H9 (cell line): Measurements from ENCODE around the gene PNLDC1. TPM values are rescaled to one million over a fixed set of nuclear protein-coding genes. Genes with fewer than 3 reads are reported as not detected.

Experiments used
- DNase-seq: peaks from one replicate; pipeline ENCODE4 v3.0.0-alpha.2; 2017
- H2AFZ ChIP-seq: one replicate; pipeline ENCODE4 v1.6.1; 2013; ENCODE audit warnings: mild to moderate bottlenecking, low read length, control low read depth, moderate library complexity
- H2AK5ac ChIP-seq: 2 replicates; pipeline ENCODE4 v1.6.1; 2013; ENCODE audit warnings: low read length, control low read depth, mixed read lengths; ENCODE audit not compliant: insufficient read length
- H2BK120ac ChIP-seq: one replicate; pipeline ENCODE4 v1.6.1; 2013; ENCODE audit warnings: low read depth, mild to moderate bottlenecking, low read length, control low read depth, inconsistent platforms; ENCODE audit not compliant: poor library complexity, severe bottlenecking
- H2BK12ac ChIP-seq: 2 replicates; pipeline ENCODE4 v1.6.1; 2013; ENCODE audit warnings: low read length, control low read depth, mixed read lengths, low read depth; ENCODE audit not compliant: insufficient read length
- H2BK15ac ChIP-seq: 2 replicates; pipeline ENCODE4 v1.6.1; 2013; ENCODE audit warnings: low read depth, low read length, control low read depth
- H2BK20ac ChIP-seq: one replicate; pipeline ENCODE4 v1.6.1; 2013; ENCODE audit warnings: low read depth, mild to moderate bottlenecking, low read length, control low read depth, inconsistent platforms; ENCODE audit not compliant: poor library complexity, severe bottlenecking
- H2BK5ac ChIP-seq: 2 replicates; pipeline ENCODE4 v1.6.1; 2013; ENCODE audit warnings: low read length, control low read depth, mixed read lengths; ENCODE audit not compliant: insufficient read length
- H3K14ac ChIP-seq: 2 replicates; pipeline ENCODE4 v1.6.1; 2013; ENCODE audit warnings: low read length, control low read depth; ENCODE audit not compliant: insufficient read depth
- H3K18ac ChIP-seq: 2 replicates; pipeline ENCODE4 v1.6.1; 2013; ENCODE audit warnings: low read depth, mild to moderate bottlenecking, mixed read lengths, low read length, control low read depth; ENCODE audit not compliant: insufficient read length
- H3K23ac ChIP-seq: 2 replicates; pipeline ENCODE4 v1.6.1; 2013; ENCODE audit warnings: low read length, control low read depth, mixed read lengths, low read depth; ENCODE audit not compliant: insufficient read length
- H3K23me2 ChIP-seq: 2 replicates; pipeline ENCODE4 v1.6.1; 2013; ENCODE audit warnings: low read depth, mild to moderate bottlenecking, mixed read lengths, low read length, control low read depth; ENCODE audit not compliant: insufficient read length, poor library complexity, severe bottlenecking
- H3K27ac ChIP-seq: 2 replicates; pipeline ENCODE4 v1.5.1; 2013; ENCODE audit warnings: low read length, control low read depth, mixed read lengths, low read depth; ENCODE audit not compliant: insufficient read length
- H3K27me3 ChIP-seq: 2 replicates; pipeline ENCODE4 v1.6.1; 2013; ENCODE audit warnings: low read length, control low read depth, inconsistent platforms; ENCODE audit not compliant: insufficient read depth
- H3K4ac ChIP-seq: 2 replicates; pipeline ENCODE4 v1.6.1; 2013; ENCODE audit warnings: low read depth, mild to moderate bottlenecking, control low read depth, inconsistent platforms, low read length, moderate library complexity
- H3K4me1 ChIP-seq: 2 replicates; pipeline ENCODE4 v1.6.1; 2013; ENCODE audit warnings: low read length, control low read depth, inconsistent platforms; ENCODE audit not compliant: insufficient read depth
- H3K4me2 ChIP-seq: 2 replicates; pipeline ENCODE4 v1.6.1; 2013; ENCODE audit warnings: low read length, control low read depth, mixed read lengths; ENCODE audit not compliant: insufficient read length, insufficient read depth
- H3K56ac ChIP-seq: 2 replicates; pipeline ENCODE4 v1.6.1; 2013; ENCODE audit warnings: low read depth, mild to moderate bottlenecking, mixed read lengths, low read length, control low read depth; ENCODE audit not compliant: insufficient read length
- H3K79me1 ChIP-seq: 2 replicates; pipeline ENCODE4 v1.6.1; 2013; ENCODE audit warnings: low read depth, mild to moderate bottlenecking, moderate library complexity, low read length, control low read depth, inconsistent platforms; ENCODE audit not compliant: insufficient read depth, poor library complexity, severe bottlenecking
- H3K79me2 ChIP-seq: 2 replicates; pipeline ENCODE4 v1.6.1; 2013; ENCODE audit warnings: low read length, control low read depth, inconsistent platforms; ENCODE audit not compliant: insufficient read depth
- H3K9ac ChIP-seq: 2 replicates; pipeline ENCODE4 v1.6.1; 2013; ENCODE audit warnings: low read length, control low read depth, mixed read lengths; ENCODE audit not compliant: insufficient read length; ENCODE audit errors: extremely low read depth
- H3K9me3 ChIP-seq: one replicate; pipeline ENCODE4 v1.6.1; 2013; ENCODE audit warnings: low read depth, low read length, inconsistent platforms; ENCODE audit not compliant: control insufficient read depth
- H3T11ph ChIP-seq: one replicate; pipeline ENCODE4 v1.6.1; 2013; ENCODE audit warnings: mild to moderate bottlenecking, low read length, control low read depth, inconsistent platforms
- H4K20me1 ChIP-seq: one replicate; pipeline ENCODE4 v1.6.1; 2013; ENCODE audit not compliant: control insufficient read depth, insufficient read length, insufficient read depth
- H4K5ac ChIP-seq: 2 replicates; pipeline ENCODE4 v1.6.1; 2013; ENCODE audit warnings: low read depth, mild to moderate bottlenecking, mixed read lengths, low read length, control low read depth; ENCODE audit not compliant: insufficient read length
- H4K8ac ChIP-seq: replicated peaks from 2 replicates; pipeline ENCODE4 v1.6.1; 2013; ENCODE audit warnings: low read length, control low read depth, mixed read lengths, low read depth; ENCODE audit not compliant: insufficient read length
- H4K91ac ChIP-seq: 2 replicates; pipeline ENCODE4 v1.6.1; 2013; ENCODE audit warnings: low read depth, mild to moderate bottlenecking, moderate library complexity, mixed read lengths, low read length, control low read depth; ENCODE audit not compliant: insufficient read length
- H3K27ac Mint-ChIP-seq, 3 experiments: 2 replicates in 2 of 3; 3 replicates in 1 of 3; pipeline ENCODE4 v1.8.0; 2020 to 2021; ENCODE audit warnings: mixed read lengths in 3 of 3, mild to moderate bottlenecking in 1 of 3, moderate library complexity in 1 of 3
- H3K27me3 Mint-ChIP-seq: 2 replicates; pipeline ENCODE4 v1.8.0; 2021; ENCODE audit warnings: low read depth, mild to moderate bottlenecking, moderate library complexity, mixed read lengths
- H3K36me3 Mint-ChIP-seq, 3 experiments: 2 replicates in 2 of 3; 3 replicates in 1 of 3; pipeline ENCODE4 v1.8.0; 2020 to 2021; ENCODE audit warnings: low read depth in 3 of 3, mixed read lengths in 3 of 3; ENCODE audit not compliant: insufficient read depth in 1 of 3
- H3K4me1 Mint-ChIP-seq, 2 experiments: 2 replicates each; pipeline ENCODE4 v1.8.0; 2020; ENCODE audit warnings: mixed read lengths in 2 of 2
- H3K4me3 Mint-ChIP-seq, 2 experiments: 2 replicates in 1 of 2; 3 replicates in 1 of 2; pipeline ENCODE4 v1.8.0; 2020 to 2021; ENCODE audit warnings: mild to moderate bottlenecking in 2 of 2, mixed read lengths in 2 of 2, moderate library complexity in 1 of 2
- H3K9me3 Mint-ChIP-seq, 2 experiments: 2 replicates in 1 of 2; 3 replicates in 1 of 2; pipeline ENCODE4 v1.8.0; 2020; ENCODE audit warnings: mild to moderate bottlenecking in 2 of 2, mixed read lengths in 2 of 2, moderate library complexity in 1 of 2
- CTCF ChIP-seq: fragments of 200-600 bp; sonication (generic); conservative IDR thresholded peaks from 3 replicates; pipeline ENCODE4 v1.8.0; 2021; ENCODE audit warnings: antibody characterized with exemption, mild to moderate bottlenecking
- WGBS: extraction: QIAGEN DNeasy Blood & Tissue Kit; methylation state at CpG from one replicate; pipeline ENCODE4 v1.1.7; 2013; ENCODE audit warnings: missing lambda C conversion rate, low lambda C conversion rate, mixed read lengths; ENCODE audit not compliant: insufficient read length; ENCODE audit errors: extremely low coverage; 5-methylcytosine and 5-hydroxymethylcytosine counted together
- total RNA-seq: library from RNA; stranded (reverse); gene quantifications from 2 replicates; pipeline ENCODE4 v1.2.1, GENCODE V29; 2021

The PNLDC1 gene
- total RNA-seq, 1 experiment from 2014 or later, result not detected

GRCh38 chr6:159865226-159865920, 65.3 kb downstream of the PNLDC1 start:
- no peak overlapping the region for H2AFZ ChIP-seq
- no CpG with 5 or more reads among the region's 12 CpGs for WGBS

More at GRCh38 chr6:159865226-159865920, 65.3 kb downstream of the PNLDC1 start:
- H3T11ph ChIP-seq, result no peak overlapping the region
- no peak overlapping the region for H2BK20ac ChIP-seq
- peaks cover 0 to 1% of the 10 kb centered on the region in 2 experiments; a peak in 3 of 5 replicates for H3K9me3 Mint-ChIP-seq
- H4K20me1 ChIP-seq, result no peaks in the 10 kb centered on the region
- no peak overlapping the region for H2BK5ac ChIP-seq
- no peak overlapping the region for H3K9ac ChIP-seq
- no peak overlapping the region for H3K18ac ChIP-seq
- no peaks in the 10 kb centered on the region for H3K79me1 ChIP-seq
- no peaks in the 10 kb centered on the region for H3K4me1 ChIP-seq
- no peak overlapping the region for H2BK15ac ChIP-seq
- H3K27ac Mint-ChIP-seq, result 0 out of 7 replicates have a peak overlapping the region, but pooled peaks of 1 of the 3 experiments have one; percentile 14
- H4K91ac ChIP-seq, result no peak overlapping the region
- H3K27me3 Mint-ChIP-seq, result no peaks in the 10 kb centered on the region; the same call in 1 of the 2 replicates
- no peak overlapping the region for H2AK5ac ChIP-seq
- H3K4ac ChIP-seq, result no peak overlapping the region
- no peaks in the 10 kb centered on the region for H3K9me3 ChIP-seq
- no peak overlapping the region for H3K4me3 Mint-ChIP-seq
- DNase-seq, result no peak
- H3K23me2 ChIP-seq, result no peaks in the 10 kb centered on the region
- no peaks in the 10 kb centered on the region for H3K4me1 Mint-ChIP-seq
- H3K4me2 ChIP-seq, result no peak overlapping the region
- H3K23ac ChIP-seq, result no peak overlapping the region
- no peak overlapping the region for H2BK12ac ChIP-seq
- H2BK120ac ChIP-seq, result no peak overlapping the region
- no peaks in the 10 kb centered on the region for H3K79me2 ChIP-seq
- H4K8ac ChIP-seq, result no peak overlapping the region
- no peak overlapping the region; the same call in 1 of the 2 replicates for H3K14ac ChIP-seq
- no peak for TF ChIP-seq CTCF
- H3K36me3 Mint-ChIP-seq, result no peaks in the 10 kb centered on the region
- no peaks in the 10 kb centered on the region for H3K27me3 ChIP-seq
- no peak overlapping the region for H4K5ac ChIP-seq
- H3K27ac ChIP-seq, result no peak overlapping the region
- no peak overlapping the region for H3K56ac ChIP-seq
